IPS-NIHi7 (cell line): ENCODE measurements around the gene ZNF667.

Experiments used
- DNase-seq: peaks from one replicate; pipeline ENCODE4 v3.0.0; 2012; ENCODE audit warnings: mixed read lengths; ENCODE audit errors: extremely low spot score

ZNF667 gene

DNA sequence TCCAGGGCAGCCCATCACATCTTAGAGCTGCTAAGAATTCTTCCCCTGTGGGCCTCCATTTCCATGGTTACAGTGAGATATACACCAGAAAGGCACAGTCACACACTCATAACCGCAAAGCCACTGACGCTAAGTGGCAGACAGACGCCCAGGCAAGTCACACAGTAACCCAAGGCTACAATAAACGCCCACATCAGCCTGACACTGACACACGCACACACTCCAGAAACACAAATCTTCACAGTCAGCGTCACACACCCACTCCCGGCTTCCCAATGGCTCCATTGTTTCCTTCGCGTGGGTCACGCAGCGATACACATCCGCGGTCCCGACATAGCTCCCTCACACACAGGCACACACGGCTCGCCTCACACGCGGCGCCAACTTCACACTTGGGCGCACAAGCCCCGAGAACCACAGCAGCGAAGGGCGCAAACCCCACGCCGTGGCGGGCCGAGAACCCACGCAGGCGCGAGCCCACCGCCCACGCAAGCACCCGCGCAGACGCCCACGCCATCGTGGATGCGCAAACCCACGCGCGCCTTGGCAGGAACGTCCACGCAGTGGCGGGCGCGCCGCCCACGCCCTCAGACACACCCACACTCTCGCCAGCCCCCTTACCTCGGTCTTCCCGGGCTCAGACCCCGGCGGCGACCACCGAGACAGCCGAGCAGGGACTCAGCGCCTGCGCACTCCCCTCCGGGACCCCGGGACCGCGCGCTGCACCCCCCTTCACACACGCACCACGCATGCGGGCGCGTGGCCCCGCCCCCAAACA is at the start of gene ZNF667:
Gene ZNF667 (minus strand): TSS at position 695 of the 778 bp plus-strand sequence. CDS start 14,975 bp downstream, outside the sequence.
- DNase-seq, result no peak

DNA sequence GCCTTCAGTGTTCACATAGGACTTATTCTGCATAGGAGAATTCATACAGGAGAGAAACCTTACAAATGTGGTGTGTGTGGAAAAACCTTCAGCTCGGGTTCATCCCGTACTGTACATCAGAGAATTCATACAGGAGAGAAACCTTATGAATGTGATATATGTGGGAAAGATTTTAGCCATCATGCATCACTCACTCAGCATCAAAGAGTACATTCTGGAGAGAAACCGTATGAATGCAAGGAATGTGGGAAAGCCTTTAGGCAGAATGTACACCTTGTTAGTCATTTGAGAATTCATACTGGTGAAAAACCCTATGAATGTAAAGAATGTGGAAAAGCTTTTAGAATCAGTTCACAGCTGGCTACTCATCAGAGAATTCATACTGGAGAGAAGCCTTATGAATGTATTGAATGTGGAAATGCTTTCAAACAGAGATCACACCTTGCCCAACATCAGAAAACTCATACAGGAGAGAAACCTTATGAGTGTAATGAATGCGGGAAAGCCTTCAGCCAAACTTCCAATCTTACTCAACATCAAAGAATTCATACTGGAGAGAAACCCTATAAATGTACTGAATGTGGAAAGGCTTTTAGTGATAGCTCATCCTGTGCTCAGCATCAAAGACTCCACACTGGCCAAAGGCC is 48.2 kb upstream of the ZNF667 start:
- no peak for DNase-seq

DNA sequence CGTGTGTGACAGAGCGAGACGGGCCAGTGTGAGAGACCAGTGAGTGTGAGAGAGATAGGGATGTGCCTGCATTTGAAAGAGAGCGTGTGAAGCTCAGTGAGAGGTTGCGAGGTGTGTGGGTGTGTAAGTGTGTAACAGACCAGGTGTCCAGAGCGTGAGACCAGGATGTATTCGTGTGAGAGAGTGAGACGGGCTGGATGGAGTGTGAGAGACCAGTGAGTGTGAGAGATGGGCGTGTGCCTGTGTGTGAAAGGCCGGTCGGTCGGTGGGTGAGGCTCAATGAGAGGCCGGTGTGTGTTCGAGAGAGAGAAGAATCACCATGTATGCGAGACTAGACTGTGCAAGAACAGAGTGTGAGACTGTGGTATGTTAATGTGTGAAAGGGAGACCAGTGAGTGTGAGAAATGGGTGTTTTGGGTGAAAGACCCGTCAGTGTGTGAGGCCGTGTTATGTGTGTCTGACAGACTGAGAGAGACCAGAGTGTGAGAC is 31.2 kb upstream of the ZNF667 start:
- DNase-seq, result no peak

DNA sequence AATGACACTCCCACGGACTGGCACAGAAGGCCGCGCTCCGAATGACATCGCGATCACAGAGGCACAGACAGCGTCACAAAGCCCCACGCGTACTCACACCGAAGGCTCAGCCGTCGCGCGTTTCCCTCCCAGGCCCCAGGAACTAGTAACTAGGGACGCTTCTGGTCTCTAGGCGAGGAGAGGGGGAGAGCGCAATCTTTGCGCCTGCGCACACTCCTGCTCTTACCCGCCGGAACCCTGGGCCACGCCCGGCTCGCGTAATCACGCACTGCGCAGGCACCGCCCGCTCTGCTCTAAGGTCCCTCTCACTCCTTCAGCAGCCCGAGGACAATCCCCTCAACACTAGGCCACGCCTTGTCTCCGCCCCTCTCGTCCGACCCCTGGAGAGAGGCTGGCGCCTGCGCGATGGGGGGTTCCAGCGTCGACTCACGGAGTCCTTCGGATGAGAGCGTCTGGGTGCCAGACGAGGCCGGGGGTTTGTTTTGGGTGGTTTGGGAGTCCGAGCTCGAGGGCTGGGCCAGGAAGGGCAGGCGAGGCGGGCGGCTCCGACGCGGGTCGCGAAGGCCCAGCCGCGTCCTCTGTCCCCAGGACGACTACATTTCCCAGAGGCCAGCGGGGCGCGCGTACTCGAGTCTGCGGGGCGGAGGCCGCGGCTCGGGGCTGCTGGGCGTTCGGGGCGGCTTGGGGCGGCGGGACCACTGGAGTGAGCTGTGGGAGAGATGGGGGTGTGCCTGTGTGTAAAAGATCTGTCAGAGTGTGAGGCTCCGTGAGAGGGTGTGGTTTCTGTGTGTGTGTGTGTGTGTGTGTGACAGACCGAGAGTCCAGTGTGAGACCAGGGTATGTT is 30.5 kb upstream of the ZNF667 start, which contains the start of gene ZNF471:
Gene ZNF471 (plus strand): TSS at position 410 of the 844 bp plus-strand sequence. CDS start 3,717 bp downstream, outside the sequence.
- peak; percentile 96 for DNase-seq

DNA sequence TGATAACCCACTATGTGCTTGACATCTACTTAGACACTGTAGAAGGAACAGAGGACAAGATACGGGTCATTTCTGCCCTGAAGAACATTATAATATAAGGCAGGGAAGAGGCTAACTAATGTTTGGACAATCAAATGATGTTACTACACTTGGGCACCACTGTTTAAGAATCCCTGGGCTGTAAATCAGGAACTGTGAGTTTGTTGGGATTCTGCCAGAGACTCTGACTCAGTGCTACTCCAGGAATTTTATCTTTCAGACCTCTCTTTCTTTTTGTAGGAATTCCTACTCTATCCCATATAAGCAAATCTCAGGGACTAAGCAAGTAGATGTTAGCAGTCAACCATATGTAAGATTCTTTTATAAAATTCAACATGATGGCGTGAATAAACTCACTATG is 27.4 kb upstream of the ZNF667 start:
- DNase-seq, result no peak

DNA sequence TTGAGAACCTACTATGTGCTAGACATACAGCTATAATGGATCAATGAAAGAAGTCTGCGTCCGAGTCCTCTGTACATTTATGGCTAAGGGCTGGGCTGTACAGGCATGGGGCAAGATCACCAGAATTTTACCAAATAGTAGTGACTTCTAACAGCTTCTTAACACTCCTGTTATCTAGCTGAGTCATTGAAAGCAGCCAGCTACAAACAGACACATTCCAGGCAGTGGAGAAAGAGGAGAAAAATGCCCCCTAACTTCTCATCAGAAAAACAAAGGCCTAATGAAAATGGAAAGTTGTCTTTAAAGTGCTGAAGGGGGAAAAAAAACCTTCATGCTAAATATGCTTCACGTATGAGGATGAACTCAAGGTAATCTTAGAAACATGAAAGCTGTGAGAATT is 14.3 kb upstream of the ZNF667 start:
- no peak for DNase-seq

DNA sequence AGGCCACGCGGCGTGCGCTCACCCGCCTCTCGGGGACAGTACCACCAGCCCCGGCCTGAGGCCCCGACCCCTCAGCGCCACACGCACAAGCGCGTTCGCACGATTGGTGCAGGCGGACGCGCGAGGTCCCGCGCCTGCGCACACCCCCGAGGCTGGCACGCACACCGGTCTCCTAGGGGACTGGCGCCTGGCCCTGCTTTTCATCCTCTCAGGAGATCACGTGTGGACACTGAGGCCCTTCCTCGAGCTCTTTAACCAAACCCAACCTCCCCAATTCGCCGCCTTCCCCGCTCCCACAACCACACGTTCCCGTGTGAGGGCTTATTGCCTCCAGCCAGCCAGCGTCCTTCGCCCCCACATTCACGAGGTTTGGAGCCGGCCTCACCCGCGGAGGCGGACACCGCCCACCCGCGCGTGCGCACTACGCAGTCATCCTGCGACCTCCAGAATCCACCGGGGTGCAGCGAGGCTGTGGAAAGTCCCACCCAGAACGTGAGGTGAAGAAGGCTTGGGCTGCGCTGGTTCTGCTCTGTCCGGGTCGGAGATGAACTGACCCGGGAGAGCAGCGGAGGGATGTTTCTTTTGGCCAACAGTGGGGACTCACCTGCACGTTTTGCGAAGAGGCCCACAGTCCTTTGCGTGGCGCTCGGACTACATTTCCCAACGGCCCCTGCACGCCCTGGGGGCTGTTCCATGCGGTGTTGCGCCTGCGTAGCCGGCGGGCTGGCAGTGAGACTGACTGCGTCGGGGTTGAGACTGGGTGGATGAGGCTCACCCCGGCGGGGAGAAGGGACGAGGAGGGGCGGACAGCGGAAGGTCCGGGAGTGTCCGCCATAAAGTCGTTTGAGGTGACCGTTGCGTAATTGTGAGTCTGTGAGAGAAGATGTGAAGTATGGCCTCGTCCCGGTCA is 539 bp upstream of the ZNF667 start:
- DNase-seq, result peak; percentile 82

DNA sequence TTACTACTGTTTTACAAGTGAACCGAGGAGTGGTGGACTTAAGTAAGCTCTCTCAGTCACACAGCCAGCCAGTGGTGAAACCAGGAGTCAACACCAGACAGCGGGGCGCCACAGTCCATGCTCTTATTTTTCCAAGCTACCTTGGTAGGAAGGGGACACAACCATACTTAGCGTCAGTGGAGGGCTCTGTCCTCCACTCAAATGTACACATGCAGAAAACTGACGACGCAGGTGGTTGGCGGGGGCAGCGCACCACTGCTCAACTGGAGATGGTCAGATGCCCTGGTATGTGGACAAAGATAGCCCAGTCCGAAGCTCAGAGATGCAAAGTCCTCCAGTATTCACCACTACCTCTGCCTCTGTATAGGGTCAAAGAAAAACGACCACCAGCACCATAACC is 1.1 kb downstream of the ZNF667 start:
- no peak for DNase-seq

DNA sequence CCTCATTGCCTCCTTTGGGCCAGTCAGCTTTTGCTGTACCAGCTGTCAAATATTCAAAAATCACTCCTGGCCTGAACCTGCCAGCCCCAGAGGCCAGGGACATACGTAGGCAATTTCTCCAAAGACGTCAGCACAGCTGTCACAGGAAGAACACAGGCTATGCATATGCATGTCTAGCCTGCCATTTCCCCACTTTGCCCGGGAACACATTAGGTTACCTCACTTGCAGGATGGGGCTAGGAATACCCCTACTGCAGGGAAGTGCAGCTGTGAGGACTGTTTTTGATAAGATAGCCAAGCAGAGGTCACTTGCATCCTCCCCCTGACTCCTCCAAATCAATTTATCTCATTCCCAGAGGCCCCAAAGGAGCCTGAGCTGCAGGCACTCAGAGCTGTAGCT is 2.8 kb downstream of the ZNF667 start:
- no peak for DNase-seq

DNA sequence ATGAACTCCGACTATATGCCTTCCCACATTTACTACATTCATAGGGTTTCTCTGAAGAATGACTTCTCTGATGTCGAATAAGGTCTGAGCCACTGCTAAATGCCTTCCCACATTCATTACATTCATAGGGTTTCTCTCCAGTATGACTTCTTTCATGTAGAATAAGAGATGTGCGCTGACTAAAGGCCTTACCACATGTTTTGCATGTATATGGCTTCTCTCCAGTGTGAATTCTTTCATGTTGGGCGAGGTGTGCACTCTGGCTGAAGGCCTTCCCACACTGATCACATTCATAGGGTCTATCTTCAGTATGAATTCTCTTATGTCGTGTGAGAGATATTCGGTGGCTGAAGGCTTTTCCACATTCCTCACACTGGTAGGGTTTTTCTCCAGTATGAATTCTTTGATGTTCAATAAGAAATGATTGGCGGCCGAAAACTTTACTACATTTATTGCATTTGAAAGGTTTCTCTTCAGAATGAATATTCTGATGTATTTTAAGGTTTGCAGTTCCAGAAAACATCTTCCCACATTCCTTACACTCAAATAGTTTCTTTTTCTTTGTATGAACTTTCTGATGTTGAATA is 35.8 kb downstream of the ZNF667 start:
- no peak for DNase-seq

DNA sequence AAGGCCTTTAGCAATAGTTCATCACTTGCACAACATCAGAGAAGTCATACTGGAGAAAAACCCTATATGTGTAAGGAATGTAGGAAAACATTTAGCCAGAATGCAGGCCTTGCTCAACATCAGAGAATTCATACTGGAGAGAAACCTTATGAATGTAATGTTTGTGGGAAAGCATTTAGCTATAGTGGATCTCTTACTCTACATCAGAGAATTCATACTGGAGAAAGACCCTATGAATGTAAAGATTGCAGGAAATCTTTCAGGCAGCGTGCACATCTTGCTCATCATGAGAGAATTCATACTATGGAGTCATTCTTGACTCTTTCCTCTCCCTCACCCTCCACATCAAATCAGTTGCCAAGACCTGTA is 53.2 kb downstream of the ZNF667 start:
- DNase-seq, result no peak

DNA sequence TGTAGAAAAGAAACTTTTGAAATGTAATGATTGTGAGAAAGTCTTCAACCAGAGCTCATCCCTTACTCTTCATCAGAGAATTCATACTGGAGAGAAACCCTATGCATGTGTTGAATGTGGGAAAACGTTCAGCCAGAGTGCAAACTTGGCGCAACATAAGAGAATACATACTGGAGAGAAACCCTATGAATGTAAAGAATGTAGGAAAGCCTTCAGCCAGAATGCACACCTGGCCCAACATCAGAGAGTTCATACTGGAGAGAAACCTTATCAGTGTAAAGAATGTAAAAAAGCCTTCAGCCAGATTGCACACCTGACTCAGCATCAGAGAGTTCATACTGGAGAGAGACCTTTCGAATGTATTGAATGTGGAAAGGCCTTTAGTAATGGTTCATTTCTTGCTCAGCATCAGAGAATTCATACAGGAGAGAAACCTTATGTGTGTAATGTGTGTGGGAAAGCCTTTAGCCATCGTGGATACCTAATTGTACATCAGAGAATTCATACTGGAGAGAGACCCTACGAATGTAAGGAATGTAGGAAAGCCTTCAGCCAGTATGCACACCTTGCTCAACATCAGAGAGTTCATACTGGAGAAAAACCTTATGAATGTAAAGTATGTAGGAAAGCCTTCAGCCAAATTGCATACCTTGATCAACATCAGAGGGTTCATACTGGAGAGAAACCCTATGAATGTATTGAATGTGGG is 53.7 kb downstream of the ZNF667 start:
- no peak for DNase-seq

DNA sequence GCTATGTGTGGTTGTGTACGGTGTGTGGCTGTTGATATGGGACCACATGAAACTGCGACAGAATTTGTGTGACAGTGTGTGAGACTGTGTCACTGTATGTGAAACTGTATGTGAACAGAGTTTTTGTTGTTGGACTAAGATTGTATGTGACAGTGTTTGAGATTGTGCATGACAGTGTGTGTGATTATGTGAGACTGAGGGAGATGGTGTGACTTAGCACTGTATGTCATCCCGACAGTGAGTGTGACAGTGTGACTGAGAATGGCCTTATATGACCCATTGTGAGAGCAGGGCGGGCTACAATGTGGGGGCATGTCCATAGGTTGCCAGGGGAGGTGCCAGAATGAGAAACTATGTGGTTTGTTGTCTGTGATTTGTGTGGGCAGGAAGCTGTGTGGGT is 72.1 kb downstream of the ZNF667 start:
- no peak for DNase-seq

DNA sequence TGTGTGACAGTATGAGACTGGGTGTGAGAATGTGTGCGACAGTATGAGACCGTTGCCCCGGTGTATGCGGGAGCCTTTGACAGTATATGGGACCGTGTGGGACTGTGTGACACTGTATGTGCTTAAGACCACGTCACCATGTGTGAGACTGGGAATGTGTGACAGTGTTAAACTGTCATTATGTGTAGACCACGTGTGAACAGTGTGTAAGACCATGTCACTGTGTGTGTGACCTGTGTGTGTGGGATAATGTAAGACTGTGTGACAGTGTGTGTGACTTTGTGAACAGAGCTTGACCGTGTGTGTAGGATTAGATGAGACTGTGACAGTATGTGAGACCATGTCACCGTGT is 72.5 kb downstream of the ZNF667 start:
- DNase-seq, result no peak

DNA sequence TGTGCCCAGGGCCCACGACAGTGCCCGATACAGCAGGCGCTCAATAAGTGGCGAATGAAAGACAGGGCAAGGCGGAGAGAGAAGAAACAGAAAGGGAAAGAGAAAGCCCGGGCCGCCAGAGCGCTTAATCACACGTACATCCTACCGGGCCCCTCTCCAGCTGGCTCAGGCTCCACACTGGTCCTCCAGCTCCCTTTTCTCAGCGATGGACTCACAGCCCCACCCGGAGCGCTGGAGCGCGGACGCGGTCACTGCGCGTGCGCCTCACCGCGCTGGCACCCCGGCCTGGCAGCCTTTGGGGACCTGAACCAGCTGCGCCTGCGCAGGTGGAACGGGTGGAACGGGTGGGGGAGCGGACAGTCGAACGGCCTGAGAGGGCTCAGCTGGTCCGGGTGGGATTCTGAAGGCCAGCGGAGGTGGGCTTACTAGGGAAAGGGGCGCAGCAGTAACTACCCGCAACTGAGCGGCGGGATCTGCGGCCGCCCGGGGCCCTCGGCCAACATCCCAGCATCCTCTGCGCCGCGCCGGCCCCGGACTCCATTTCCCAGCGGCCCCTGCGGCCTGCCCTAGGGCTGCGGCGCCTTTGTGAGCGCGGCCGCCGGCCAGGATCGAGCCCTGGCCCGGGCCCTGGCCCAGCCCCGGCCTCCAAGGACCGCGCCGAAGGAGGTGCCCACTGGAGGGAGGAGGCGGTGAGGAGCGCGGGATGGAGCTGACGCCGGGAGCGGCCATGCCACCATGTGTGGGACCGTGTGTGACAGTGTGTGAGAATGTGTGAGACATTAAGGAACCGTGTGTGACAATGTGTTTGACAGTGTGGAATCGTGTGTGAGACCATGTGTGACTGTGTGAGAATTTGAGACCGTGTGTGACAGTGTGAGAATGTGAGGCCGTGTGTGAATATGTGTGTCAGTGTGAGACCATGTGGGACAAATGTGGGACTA is 73.1 kb downstream of the ZNF667 start, which contains the start of gene ZNF583:
Gene ZNF583 (plus strand): TSS at position 569 of the 941 bp plus-strand sequence. CDS start 2,783 bp downstream, outside the sequence.
- peak; percentile 93 for DNase-seq

DNA sequence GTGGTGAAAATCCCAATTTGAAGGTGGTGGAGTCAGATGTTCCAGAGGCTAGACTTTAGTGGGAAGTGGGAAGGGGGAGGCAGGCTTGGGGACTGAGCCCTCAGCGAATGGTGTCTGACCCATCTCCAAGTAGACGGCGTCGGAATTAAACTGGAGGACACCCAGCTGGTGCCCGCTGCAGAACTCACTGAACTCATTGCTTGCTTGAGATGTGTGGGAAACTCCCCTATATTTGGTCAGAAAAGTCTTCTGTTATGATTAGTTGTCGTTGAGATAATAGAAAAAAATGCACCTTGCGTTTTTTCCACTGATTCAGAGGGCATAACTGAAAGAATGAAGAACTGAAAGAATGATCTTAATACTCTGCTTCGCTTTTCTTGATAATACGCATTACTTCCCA is 73.9 kb downstream of the ZNF667 start:
- DNase-seq, result no peak

DNA sequence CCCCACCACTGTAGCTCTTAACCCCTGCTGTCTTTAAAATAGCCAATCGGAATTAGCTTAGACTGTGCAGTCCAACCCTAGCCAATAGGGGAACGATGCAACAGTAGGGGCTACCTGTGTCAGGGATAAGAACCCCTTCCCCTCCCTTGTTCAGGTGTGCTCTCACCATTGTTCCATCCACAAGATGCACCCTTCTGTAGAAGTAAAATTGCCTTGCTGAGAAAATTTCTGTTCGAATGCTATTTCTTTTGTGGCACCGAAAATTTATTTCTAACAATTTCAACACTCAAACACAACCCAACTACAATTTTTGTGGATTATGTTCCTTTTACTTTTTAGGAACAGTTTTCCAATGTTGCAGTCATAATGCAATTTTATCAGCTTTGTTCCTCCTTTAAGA is 76.7 kb downstream of the ZNF667 start:
- no peak for DNase-seq

DNA sequence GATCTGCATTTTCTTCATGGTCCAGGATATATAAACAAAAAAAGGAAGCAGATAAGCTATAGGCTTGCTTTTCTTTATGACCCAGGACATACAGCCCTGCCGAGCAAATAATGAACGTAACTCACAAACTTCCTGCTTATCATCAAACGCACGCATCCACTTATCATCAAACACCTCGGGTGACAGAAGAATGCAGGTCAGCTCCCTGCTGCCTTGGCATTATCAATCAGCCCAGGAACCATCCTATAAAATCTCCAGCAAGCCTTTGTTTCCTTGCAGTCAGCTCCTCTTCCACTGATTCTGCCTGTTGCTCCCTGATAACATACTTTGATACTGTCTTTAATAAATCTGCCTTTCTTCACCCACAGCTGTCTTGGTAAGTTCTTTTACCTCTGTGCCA is 78.3 kb downstream of the ZNF667 start:
- DNase-seq, result no peak
